Measurements from ENCODE around the gene MCRIP1.
A peak's percentile ranks its signal among the peaks of the same experiment; 100 is the strongest.

The MCRIP1 gene

GRCh38 chr17:81866440-81867169 lies 33.5 kb upstream of the MCRIP1 start:
- Histone ChIP-seq H3K27me3 (ENCODE audit: insufficient read depth, insufficient read length) (no peaks in the 10 kb centered on the region), H3K9ac (ENCODE audit: insufficient read length, low read depth) (peak overlapping the region; percentile 77), H3K9me3 (ENCODE audit: insufficient read depth, low read length) (no peaks in the 10 kb centered on the region), H3K4me3 (ENCODE audit: insufficient read length, low read depth) (no peak overlapping the region), H3K36me3 (ENCODE audit: insufficient read depth, insufficient read length, low read length) (peaks cover 76% of the 10 kb centered on the region), H3K4me1 (ENCODE audit: insufficient read depth, insufficient read length) (peaks cover 42% of the 10 kb centered on the region)
- DNase-seq (ENCODE audit: low read depth, low spot score): no peak
- no peak for TF ChIP-seq ZNF274 (IDR thresholded peaks at IDR 0.05; ENCODE audit: low read depth, low read length)
- TF ChIP-seq SUZ12 (IDR thresholded peaks at IDR 0.05; ENCODE audit: extremely low read depth, insufficient read depth, insufficient read length): no peak
- TF ChIP-seq YY1 (IDR thresholded peaks at IDR 0.05; ENCODE audit: insufficient read depth, insufficient read length): no peak

- no peaks in the 10 kb centered on the region for H3K9me3 ChIP-seq (ENCODE audit: insufficient read depth, low read length)
- no peak for DNase-seq (ENCODE audit: low read depth, low spot score)
- no peak overlapping the region for H3K4me3 ChIP-seq (ENCODE audit: insufficient read length, low read depth)
- peaks cover 42% of the 10 kb centered on the region for H3K4me1 ChIP-seq (ENCODE audit: insufficient read depth, insufficient read length)
- H3K9ac ChIP-seq (ENCODE audit: insufficient read length, low read depth): peak overlapping the region; percentile 58
- TF ChIP-seq YY1 (IDR thresholded peaks at IDR 0.05; ENCODE audit: insufficient read depth, insufficient read length) (no peak), SUZ12 (IDR thresholded peaks at IDR 0.05; ENCODE audit: extremely low read depth, insufficient read depth, insufficient read length) (no peak), ZNF274 (IDR thresholded peaks at IDR 0.05; ENCODE audit: low read depth, low read length) (no peak)
- peaks cover 76% of the 10 kb centered on the region for H3K36me3 ChIP-seq (ENCODE audit: insufficient read depth, insufficient read length, low read length)
- H3K27me3 ChIP-seq (ENCODE audit: insufficient read depth, insufficient read length): no peaks in the 10 kb centered on the region
Measured at GRCh38 chr17:81865733-81866439, 32.8 kb upstream of the MCRIP1 start.

- Histone ChIP-seq H3K4me3 (ENCODE audit: insufficient read length, low read depth) (no peak overlapping the region), H3K4me1 (ENCODE audit: insufficient read depth, insufficient read length) (peaks cover 42% of the 10 kb centered on the region), H3K9me3 (ENCODE audit: insufficient read depth, low read length) (no peaks in the 10 kb centered on the region), H3K36me3 (ENCODE audit: insufficient read depth, insufficient read length, low read length) (peaks cover 73% of the 10 kb centered on the region), H3K9ac (ENCODE audit: insufficient read length, low read depth) (peak overlapping the region; percentile 58), H3K27me3 (ENCODE audit: insufficient read depth, insufficient read length) (no peaks in the 10 kb centered on the region)
- DNase-seq (ENCODE audit: low read depth, low spot score): no peak
- TF ChIP-seq YY1 (IDR thresholded peaks at IDR 0.05; ENCODE audit: insufficient read depth, insufficient read length): no peak
- TF ChIP-seq SUZ12 (IDR thresholded peaks at IDR 0.05; ENCODE audit: extremely low read depth, insufficient read depth, insufficient read length): no peak
- no peak for TF ChIP-seq ZNF274 (IDR thresholded peaks at IDR 0.05; ENCODE audit: low read depth, low read length)
Measured at GRCh38 chr17:81865358-81865732, 32.3 kb upstream of the MCRIP1 start.

GRCh38 chr17:81863833-81864768 lies 31.0 kb upstream of the MCRIP1 start:
- TF ChIP-seq YY1 (IDR thresholded peaks at IDR 0.05; ENCODE audit: insufficient read depth, insufficient read length) (no peak), SUZ12 (IDR thresholded peaks at IDR 0.05; ENCODE audit: extremely low read depth, insufficient read depth, insufficient read length) (no peak), ZNF274 (IDR thresholded peaks at IDR 0.05; ENCODE audit: low read depth, low read length) (no peak)
- DNase-seq (ENCODE audit: low read depth, low spot score): no peak
- no peak overlapping the region for H3K4me3 ChIP-seq (ENCODE audit: insufficient read length, low read depth)
- H3K9ac ChIP-seq (ENCODE audit: insufficient read length, low read depth): peak overlapping the region; percentile 34
- peaks cover 38% of the 10 kb centered on the region for H3K4me1 ChIP-seq (ENCODE audit: insufficient read depth, insufficient read length)
- peaks cover 67% of the 10 kb centered on the region for H3K36me3 ChIP-seq (ENCODE audit: insufficient read depth, insufficient read length, low read length)
- H3K9me3 ChIP-seq (ENCODE audit: insufficient read depth, low read length): no peaks in the 10 kb centered on the region
- H3K27me3 ChIP-seq (ENCODE audit: insufficient read depth, insufficient read length): no peaks in the 10 kb centered on the region

- Histone ChIP-seq H3K9me3 (ENCODE audit: insufficient read depth, low read length) (no peaks in the 10 kb centered on the region), H3K9ac (ENCODE audit: insufficient read length, low read depth) (peak overlapping the region; percentile 61), H3K4me1 (ENCODE audit: insufficient read depth, insufficient read length) (peaks cover 37% of the 10 kb centered on the region), H3K36me3 (ENCODE audit: insufficient read depth, insufficient read length, low read length) (peaks cover 69% of the 10 kb centered on the region), H3K27me3 (ENCODE audit: insufficient read depth, insufficient read length) (no peaks in the 10 kb centered on the region), H3K4me3 (ENCODE audit: insufficient read length, low read depth) (no peak overlapping the region)
- no peak for DNase-seq (ENCODE audit: low read depth, low spot score)
- no peak for TF ChIP-seq ZNF274 (IDR thresholded peaks at IDR 0.05; ENCODE audit: low read depth, low read length)
- TF ChIP-seq YY1 (IDR thresholded peaks at IDR 0.05; ENCODE audit: insufficient read depth, insufficient read length): no peak
- TF ChIP-seq SUZ12 (IDR thresholded peaks at IDR 0.05; ENCODE audit: extremely low read depth, insufficient read depth, insufficient read length): no peak
Measured at GRCh38 chr17:81863123-81863675, 30.1 kb upstream of the MCRIP1 start.

- TF ChIP-seq SUZ12 (IDR thresholded peaks at IDR 0.05; ENCODE audit: extremely low read depth, insufficient read depth, insufficient read length) (no peak), YY1 (IDR thresholded peaks at IDR 0.05; ENCODE audit: insufficient read depth, insufficient read length) (peak; percentile 41)
- H3K36me3 ChIP-seq (ENCODE audit: insufficient read depth, insufficient read length, low read length): peaks cover 73% of the 10 kb centered on the region
Measured at GRCh38 chr17:81860756-81861568, 27.9 kb upstream of the MCRIP1 start.

More at GRCh38 chr17:81860756-81861568, 27.9 kb upstream of the MCRIP1 start:
- Histone ChIP-seq H3K27me3 (ENCODE audit: insufficient read depth, insufficient read length) (no peaks in the 10 kb centered on the region), H3K4me1 (ENCODE audit: insufficient read depth, insufficient read length) (peaks cover 22% of the 10 kb centered on the region), H3K4me3 (ENCODE audit: insufficient read length, low read depth) (peak overlapping the region; percentile 99), H3K9me3 (ENCODE audit: insufficient read depth, low read length) (no peaks in the 10 kb centered on the region), H3K9ac (ENCODE audit: insufficient read length, low read depth) (peak overlapping the region; percentile 93)
- DNase-seq (ENCODE audit: low read depth, low spot score): peak; percentile 97

All from NT2/D1 (cell line).